DOHH2 (cell line): ENCODE results near the gene ACTR1A.

Experiments
- CTCF ChIP-seq: fragments of 200-600 bp; sonication (generic); IDR thresholded peaks from one replicate; pipeline ENCODE4 v1.5.1; 2014; ENCODE audit warnings: antibody characterized with exemption, mild to moderate bottlenecking, low read depth, low read length; ENCODE audit not compliant: poor library complexity, severe bottlenecking
- EZH2phosphoT487 ChIP-seq: fragments of 200-600 bp; sonication (generic); IDR thresholded peaks from 2 replicates; pipeline ENCODE4 v1.6.1; 2017; ENCODE audit warnings: borderline replicate concordance, mild to moderate bottlenecking, antibody characterized with exemption, low read length, moderate library complexity, mixed read lengths

- TF ChIP-seq CTCF (no peak), EZH2phosphoT487 (no peak)
Measured at GRCh38 chr10:102527546-102527945, 25.0 kb upstream of the ACTR1A start.
